ENCODE data around the gene ADAMTS13.

The ADAMTS13 gene

DNA sequence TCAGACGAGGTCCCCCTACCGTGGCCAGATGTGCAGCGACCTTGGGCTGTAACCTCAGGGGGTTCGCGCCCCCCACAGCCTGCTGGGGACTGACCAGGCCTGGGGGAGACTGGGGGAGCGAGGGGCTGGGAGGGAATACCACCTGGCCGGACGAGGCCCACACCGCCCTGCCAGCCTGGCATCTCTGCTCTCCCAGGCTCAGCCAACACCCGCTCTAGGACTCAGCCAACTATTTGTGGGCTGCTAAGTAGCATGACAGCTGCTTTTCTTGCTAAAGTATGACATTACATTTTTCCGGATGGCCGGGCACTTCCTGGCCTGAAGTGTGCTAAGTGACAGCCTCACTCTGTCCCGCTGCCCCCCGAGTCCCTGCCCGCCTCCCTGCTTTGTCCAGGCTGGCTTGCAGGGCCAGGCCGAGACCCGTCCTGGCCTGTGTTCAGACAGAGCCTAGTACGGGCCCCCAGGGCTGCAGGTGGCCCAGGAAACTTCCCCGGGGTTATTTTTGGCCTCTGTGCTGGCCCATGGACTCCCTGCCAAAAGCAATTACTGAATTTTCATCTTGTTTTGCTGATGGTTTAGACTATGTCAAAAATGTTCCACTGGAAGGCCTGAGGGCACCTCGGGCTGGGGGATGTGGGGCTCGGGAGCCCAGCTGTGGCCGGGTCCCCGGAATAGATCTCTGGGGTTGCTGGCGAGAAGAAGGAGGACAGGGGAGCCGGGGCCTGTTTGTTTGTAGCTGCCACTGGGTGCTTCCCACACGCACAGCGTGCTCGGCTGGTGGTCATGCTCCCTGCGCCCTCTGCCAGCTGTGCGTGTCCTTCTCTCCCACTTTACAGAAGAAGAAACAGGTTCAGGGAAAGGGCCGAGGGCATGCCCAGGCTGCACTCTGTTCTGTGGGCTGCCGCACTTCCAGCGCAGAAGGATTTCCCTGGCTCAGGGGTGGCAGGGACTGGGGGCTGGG lies 70.2 kb downstream of the ADAMTS13 start:
- Mint-ChIP-seq H3K27ac (no peak overlapping the region), H3K27me3 (no peaks in the 10 kb centered on the region), H3K4me1 (no peaks in the 10 kb centered on the region), H3K9me3 (no peaks in the 10 kb centered on the region), H3K4me3 (no peak overlapping the region), H3K36me3 (no peaks in the 10 kb centered on the region)

DNA sequence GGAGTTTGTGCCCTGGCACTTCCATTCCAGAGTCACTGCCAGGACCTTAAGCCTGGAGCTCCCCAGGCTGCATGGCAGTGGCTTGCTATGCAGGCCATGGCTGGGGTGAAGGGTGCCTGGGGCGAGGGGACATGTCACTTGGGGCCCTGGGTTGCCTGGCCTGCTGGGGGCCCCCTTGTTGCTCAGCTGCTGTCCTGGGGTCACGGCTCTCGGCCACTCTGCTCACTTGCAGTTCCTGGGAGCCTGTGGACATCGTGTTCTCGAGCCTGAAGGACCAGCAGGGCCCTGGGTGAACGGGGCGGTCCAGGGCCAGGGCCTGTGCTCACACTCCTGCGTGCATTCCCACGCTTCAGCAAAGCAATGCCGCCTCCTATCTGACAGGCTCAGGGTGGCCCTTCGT lies 71.3 kb downstream of the ADAMTS13 start:
- H3K27ac Mint-ChIP-seq, result no peak overlapping the region
- no peaks in the 10 kb centered on the region for H3K9me3 Mint-ChIP-seq
- no peaks in the 10 kb centered on the region for H3K4me1 Mint-ChIP-seq
- no peaks in the 10 kb centered on the region for H3K36me3 Mint-ChIP-seq
- H3K27me3 Mint-ChIP-seq, result no peaks in the 10 kb centered on the region
- H3K4me3 Mint-ChIP-seq, result no peak overlapping the region

DNA sequence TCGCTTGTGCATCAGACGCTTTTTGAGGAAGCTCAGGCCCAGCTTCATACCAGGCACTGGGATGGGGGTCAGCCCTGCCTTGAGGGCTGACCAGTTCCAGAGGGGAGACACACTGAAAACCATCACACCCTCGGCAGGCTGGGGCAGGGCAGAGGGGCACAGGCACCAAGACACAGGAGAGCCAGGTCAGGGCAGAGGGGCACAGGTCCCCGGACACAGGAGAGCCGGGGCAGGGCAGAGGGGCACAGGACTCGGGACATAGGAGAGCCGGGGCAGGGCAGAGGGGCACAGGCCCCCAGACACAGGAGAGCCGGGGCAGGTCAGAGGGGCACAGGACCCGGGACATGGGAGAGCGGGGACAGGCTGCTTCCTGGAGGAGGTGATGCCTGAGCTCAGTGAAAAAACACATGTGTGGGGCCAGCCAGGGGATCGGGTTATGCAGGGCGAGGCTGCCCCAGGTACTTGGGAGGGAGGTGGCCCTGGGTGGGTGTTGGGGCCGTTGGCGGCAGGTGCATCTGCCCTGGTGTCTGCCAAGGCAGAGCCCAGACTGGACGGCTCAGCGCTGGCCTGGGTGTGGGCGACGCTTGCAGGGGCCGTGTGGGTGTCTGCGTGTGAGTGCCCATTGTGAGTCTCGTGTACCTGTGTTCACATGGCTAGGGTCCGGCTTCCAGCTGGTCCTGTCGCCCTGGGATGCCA lies 71.8 kb downstream of the ADAMTS13 start:
- H3K4me1 Mint-ChIP-seq, result no peaks in the 10 kb centered on the region
- no peak overlapping the region for H3K27ac Mint-ChIP-seq
- H3K9me3 Mint-ChIP-seq, result no peaks in the 10 kb centered on the region
- no peak overlapping the region for H3K4me3 Mint-ChIP-seq
- no peaks in the 10 kb centered on the region for H3K36me3 Mint-ChIP-seq
- H3K27me3 Mint-ChIP-seq, result no peaks in the 10 kb centered on the region

GRCh38 chr9:133494636-133495326 lies 72.6 kb downstream of the ADAMTS13 start:
- Mint-ChIP-seq H3K9me3 (no peaks in the 10 kb centered on the region), H3K27me3 (no peaks in the 10 kb centered on the region), H3K4me3 (no peak overlapping the region), H3K27ac (no peak overlapping the region), H3K4me1 (no peaks in the 10 kb centered on the region), H3K36me3 (no peaks in the 10 kb centered on the region)

DNA sequence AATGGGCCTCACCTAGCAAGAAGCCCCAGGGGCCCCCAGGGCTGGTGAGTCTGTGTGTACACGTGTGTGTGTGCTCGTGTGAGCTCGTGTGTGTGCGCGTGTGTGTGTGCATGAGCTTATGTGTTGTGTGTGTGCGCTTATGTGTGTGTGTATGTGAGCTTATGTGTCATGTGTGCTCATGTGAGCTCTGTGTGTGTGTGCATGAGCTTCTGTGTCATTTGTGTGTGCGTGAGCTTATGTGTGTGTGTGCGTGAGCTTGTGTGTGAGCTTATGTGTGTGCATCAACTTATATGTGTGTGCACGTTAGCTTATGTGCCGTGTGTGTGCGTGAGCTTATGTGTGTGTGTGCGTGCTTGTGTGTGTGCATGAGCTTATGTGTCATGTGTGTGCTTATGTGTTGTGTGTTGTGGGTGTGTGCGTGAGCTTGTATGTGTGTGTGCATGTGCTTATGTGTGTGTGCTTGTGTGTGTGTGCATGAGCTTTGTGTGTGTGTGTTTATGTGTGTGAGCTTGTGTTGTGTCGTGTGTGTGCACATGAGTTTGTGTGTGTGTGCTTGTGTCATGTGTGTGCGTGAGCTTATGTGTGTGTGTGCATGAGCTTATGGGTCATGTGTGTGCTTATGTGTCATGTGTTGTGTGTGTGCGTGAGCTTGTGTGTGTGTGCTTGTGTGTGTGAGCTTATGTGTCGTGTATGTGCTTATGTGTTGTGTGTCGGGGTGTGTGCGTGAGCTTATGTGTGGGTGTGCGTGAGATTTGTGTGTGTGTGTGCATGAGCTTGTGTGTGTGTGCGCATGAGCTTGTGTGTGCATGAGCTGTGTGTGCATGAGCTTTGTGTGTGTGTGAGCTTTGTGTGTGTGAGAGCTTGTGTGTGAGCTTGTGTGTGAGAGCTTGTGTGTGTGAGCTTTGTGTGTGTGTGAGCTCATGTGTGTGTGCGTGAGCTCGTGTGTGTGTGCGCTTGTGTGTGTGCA lies 73.4 kb downstream of the ADAMTS13 start:
- H3K4me1 Mint-ChIP-seq, result no peaks in the 10 kb centered on the region
- no peak overlapping the region for H3K27ac Mint-ChIP-seq
- H3K27me3 Mint-ChIP-seq, result no peaks in the 10 kb centered on the region
- no peaks in the 10 kb centered on the region for H3K36me3 Mint-ChIP-seq
- no peaks in the 10 kb centered on the region for H3K9me3 Mint-ChIP-seq
- H3K4me3 Mint-ChIP-seq, result no peak overlapping the region

GRCh38 chr9:133496861-133497842 lies 75.0 kb downstream of the ADAMTS13 start:
- no peak overlapping the region for H3K4me3 Mint-ChIP-seq
- no peaks in the 10 kb centered on the region for H3K27me3 Mint-ChIP-seq
- no peaks in the 10 kb centered on the region for H3K4me1 Mint-ChIP-seq
- H3K27ac Mint-ChIP-seq, result no peak overlapping the region
- H3K9me3 Mint-ChIP-seq, result peaks cover 12% of the 10 kb centered on the region
- peaks cover 6% of the 10 kb centered on the region for H3K36me3 Mint-ChIP-seq

DNA sequence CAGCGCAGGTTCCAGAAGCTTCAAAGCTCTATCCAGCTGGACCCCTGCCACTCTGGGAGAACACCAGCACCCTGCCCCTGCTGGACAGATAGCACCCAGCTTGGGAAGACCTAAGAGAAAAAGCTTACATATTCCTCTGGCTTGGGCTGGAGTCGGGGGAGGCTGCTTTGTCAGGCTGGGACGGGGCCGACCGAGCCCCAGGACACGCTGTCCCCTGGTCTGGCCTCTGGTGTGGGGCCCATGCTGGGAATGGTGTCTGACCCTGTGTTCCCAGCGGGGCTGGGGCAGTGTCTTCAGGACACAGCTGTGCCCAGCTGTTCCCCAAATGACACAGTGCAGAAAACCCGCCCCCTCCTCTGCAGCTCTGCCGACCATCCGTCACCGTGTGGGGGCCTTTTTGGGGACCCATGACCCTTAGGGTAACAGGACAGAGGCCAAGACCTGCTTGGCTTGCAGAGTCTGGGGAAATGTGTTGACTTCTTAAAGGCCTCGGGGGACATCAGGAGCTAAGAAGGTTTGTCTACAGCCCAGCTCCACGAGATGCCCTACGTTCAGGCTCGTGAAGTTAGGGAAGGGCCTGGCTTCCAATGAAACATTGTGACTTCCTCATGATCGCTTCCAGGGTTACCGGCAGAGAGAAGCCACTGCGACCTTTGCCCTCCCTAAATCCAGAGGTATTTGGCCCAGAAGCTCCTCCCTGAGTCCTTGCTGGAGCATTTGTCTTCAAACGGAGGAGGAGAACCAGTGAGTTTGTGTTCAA lies 77.1 kb downstream of the ADAMTS13 start:
- H3K4me3 Mint-ChIP-seq, result no peak overlapping the region
- H3K9me3 Mint-ChIP-seq, result peaks cover 17% of the 10 kb centered on the region
- peaks cover 9% of the 10 kb centered on the region for H3K36me3 Mint-ChIP-seq
- H3K27ac Mint-ChIP-seq, result no peak overlapping the region
- H3K27me3 Mint-ChIP-seq, result no peaks in the 10 kb centered on the region
- no peaks in the 10 kb centered on the region for H3K4me1 Mint-ChIP-seq

GRCh38 chr9:133499892-133500270 lies 77.7 kb downstream of the ADAMTS13 start:
- no peaks in the 10 kb centered on the region for H3K27me3 Mint-ChIP-seq
- H3K4me3 Mint-ChIP-seq, result no peak overlapping the region
- peaks cover 17% of the 10 kb centered on the region for H3K9me3 Mint-ChIP-seq
- no peaks in the 10 kb centered on the region for H3K4me1 Mint-ChIP-seq
- peaks cover 9% of the 10 kb centered on the region for H3K36me3 Mint-ChIP-seq
- H3K27ac Mint-ChIP-seq, result no peak overlapping the region

DNA sequence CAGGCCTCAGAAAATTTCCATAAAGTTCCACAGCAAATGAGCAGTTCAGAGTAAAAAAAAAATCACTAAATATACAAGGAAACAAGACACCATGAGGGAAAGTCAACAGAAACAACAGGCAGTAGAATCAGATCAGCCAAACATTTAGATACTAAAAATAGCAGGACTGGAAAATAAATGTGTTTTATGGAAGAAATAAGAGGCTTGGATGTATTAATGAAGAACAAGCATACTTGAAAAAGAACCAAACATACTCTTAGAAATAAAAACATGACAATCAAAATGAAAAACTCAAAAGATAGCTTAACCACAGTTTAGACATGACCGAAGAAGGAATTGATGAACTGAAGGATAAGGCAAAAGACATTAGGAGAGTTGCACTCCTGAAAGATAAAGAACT lies 79.9 kb downstream of the ADAMTS13 start:
- no peak overlapping the region for H3K4me3 Mint-ChIP-seq
- no peaks in the 10 kb centered on the region for H3K27me3 Mint-ChIP-seq
- H3K4me1 Mint-ChIP-seq, result peaks cover under 1% of the 10 kb centered on the region
- peaks cover 9% of the 10 kb centered on the region for H3K36me3 Mint-ChIP-seq
- peaks cover 17% of the 10 kb centered on the region for H3K9me3 Mint-ChIP-seq
- H3K27ac Mint-ChIP-seq, result no peak overlapping the region

- no peaks in the 10 kb centered on the region for H3K27me3 Mint-ChIP-seq
- no peak overlapping the region for H3K27ac Mint-ChIP-seq
- peaks cover 17% of the 10 kb centered on the region for H3K9me3 Mint-ChIP-seq
- H3K4me3 Mint-ChIP-seq, result no peak overlapping the region
- peaks cover 9% of the 10 kb centered on the region for H3K36me3 Mint-ChIP-seq
- H3K4me1 Mint-ChIP-seq, result peaks cover 16% of the 10 kb centered on the region
Measured at GRCh38 chr9:133505186-133505830, 83.1 kb downstream of the ADAMTS13 start.

DNA sequence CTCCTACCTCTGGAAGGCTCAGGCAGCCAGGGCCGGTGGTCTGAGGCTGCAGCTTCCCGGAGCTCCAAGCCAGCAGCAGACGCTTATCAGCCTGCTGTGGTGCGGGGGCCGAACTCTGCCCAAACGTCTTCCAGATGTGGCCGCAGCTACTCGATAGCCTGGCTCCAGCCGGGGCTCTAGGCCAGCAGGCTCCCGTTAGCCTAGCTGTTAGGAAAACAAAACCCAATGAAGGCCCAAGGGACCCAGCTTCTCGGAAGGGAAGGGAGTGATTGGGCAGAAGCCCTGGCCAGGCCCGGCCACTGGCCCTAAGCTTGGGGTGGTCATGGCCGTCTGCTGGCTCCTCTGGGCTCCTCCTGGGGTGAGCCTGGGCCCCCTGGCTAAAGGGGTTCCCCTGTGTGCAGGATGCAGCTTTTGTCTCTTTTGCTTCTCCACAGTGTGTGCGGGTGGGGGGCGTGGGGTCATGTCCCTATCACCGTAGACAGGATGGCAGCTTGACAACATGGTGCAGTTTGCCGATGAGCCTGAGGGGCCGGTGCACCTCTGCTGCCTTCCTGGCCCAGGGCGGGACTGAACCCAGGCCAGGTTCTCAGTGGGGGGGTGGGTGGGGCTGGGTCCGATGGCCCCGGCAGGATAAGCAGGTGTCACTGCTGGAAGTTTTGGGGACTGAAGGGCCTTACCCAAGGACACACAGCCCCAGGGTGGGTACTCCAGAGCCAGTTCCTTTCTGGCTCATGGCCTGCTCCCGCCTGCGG lies 83.9 kb downstream of the ADAMTS13 start:
- Mint-ChIP-seq H3K4me3 (no peak overlapping the region), H3K27me3 (no peaks in the 10 kb centered on the region), H3K4me1 (peaks cover 16% of the 10 kb centered on the region), H3K27ac (no peak overlapping the region), H3K36me3 (peaks cover 9% of the 10 kb centered on the region), H3K9me3 (peaks cover 17% of the 10 kb centered on the region)

- Mint-ChIP-seq H3K36me3 (peaks cover 6% of the 10 kb centered on the region), H3K27ac (no peak overlapping the region), H3K4me1 (peaks cover 16% of the 10 kb centered on the region), H3K4me3 (no peak overlapping the region), H3K27me3 (no peaks in the 10 kb centered on the region), H3K9me3 (peaks cover 11% of the 10 kb centered on the region)
Measured at GRCh38 chr9:133506653-133507038, 84.5 kb downstream of the ADAMTS13 start.

All from activated naive CD4-positive, alpha-beta T cell treated with anti-CD3 and anti-CD28 coated beads, Interleukin-2, amount 50 U/mL, for 24 hours (primary cell).